ENCODE data around the gene TLE1.
"Not testable (repeated sequence)": the region's sequence is repeated elsewhere in the genome, so short reads cannot be mapped to it uniquely, and the experiment has no call there.

Gene TLE1

DNA sequence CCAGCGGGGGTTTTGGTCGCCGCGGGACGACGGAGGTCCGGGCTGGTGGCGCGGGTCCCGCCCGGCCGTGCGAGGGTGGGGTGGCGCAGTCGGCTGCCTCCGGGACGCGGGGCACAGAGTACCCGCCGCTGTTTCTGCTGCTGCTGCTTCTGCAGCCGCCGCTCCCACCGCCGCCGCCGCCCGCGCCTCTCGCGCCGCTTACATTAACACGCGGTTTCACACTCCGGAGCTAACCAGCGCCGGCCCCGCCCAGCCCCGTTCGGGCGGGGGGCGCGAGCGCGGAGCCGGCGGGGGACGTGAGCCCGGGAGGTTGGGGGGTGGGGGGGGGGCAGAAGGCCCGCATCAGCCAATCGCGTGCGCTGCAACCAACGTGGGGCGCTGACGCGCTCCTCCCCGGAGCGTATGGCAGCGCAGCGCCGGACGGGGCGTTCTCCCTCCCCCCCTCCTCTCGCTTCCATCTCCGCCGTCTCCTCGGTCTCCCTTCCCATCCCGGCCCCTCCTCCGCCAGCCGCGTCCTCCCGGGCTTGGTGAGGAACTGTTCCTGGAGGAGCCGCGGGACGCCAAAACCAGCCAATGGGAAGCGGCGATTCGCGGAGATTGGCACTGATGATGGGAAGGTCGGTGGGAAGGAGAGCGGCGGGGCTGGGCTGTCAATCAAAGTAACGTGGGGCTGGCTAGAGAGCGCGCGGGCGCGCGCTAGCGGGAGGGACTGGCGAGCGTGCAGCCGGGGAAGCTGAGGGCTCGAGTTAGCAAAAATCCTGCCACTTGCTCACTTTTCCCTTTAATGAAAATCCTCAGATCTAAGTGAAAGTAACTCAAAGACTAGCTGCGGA, at the start of gene TLE1:
TLE1 (minus strand) TSS at position 205 of the 833 bp plus-strand sequence. CDS start 1,307 bp downstream, outside the sequence.
- peak; percentile 97 for DNase-seq

GRCh38 chr9:81737871-81738507, 48.6 kb upstream of the TLE1 start:
- DNase-seq, result peak; percentile 84

DNA sequence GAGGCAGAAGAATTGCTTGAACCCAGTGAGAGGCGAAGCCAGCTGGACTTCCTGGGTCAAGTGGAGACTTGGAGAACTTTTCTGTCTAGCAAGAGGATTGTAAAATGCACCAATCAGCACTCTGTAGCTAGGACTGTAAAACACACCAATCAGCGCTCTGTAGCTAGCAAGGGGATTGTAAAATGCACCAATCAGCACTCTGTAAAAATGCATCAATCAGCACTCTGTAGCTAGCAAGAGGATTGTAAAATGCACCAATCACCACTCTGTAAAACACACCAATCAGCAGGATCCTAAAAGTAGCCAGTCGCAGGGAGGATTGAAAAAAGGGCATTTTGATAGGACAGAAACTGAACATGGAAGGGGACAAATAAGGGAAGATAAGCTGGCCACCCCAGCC, 41.2 kb upstream of the TLE1 start:
- not testable (repeated sequence) for DNase-seq

GRCh38 chr9:81729135-81729534, 39.8 kb upstream of the TLE1 start:
- DNase-seq, result no peak

- no peak for DNase-seq
Observed at GRCh38 chr9:81724242-81724889, 35.0 kb upstream of the TLE1 start.

DNA sequence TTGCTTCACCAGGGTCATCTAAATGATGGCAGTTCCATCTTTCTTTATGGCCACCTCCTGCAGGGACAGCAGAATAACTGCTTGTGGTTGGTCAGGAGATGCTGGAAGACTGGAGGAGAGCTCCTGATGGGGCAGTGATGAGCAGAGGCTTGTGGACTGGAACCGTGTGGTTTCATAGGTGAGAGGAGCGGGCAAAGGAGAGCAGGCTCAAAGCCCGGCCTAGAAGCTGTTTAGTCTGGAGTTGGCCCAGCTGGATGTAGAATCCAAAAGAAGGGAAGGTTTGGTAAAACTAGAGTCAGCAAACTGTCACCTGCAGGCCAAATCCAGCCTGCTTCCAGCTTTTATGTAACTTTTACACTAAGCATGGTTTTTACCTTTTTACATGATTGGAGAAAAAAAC, 32.9 kb upstream of the TLE1 start:
- no peak for DNase-seq

DNA sequence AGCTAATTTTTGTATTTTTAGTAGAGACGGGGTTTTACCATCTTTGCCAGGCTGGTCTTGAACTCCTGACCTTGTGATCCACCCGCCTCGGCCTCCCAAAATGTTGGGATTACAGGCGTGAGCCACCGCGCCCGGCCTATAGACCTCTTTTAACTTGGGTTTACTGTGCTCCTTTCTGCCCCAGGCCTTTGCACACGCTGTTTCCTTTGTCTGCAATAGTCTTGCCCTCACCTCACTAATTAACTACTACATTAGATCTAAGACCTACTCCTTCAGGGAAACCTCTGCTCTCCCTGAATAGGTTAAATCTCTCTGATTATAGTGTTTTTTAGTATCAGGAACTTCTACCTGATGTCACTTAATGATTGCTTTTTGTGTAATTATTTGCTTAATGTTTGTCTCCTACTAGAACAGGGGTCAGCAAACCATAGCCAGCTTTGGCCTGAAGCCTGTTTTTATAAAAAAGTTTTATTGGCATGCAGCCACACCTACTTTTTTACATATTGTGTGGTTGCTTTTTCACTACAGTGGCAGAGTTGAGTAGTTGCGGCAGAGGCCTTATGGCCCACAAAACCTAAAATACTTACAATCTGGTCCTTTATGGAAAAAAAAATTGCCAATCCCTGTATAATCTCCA, 31.2 kb upstream of the TLE1 start:
- DNase-seq, result no peak

- DNase-seq, result no peak
Observed at GRCh38 chr9:81719972-81720371, 30.6 kb upstream of the TLE1 start.

DNA sequence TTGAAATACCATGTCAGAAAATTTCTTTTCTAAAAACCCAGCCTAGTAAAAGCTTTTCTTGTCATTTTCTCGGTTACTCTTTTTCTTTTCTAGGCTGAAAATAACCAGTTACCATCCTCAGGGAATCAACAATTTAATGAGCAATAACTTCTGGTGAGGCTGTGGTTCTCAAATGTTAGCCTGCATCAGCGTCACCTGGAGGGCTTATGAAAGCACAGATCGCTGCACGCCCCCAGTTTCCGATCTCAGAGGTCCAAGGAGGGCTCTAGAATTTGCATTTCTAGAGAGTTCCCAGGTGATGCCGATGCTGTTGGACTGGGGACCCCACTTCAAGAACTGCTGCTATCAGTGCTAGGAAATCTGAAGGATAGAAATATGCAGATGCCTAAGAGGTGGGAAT, 28.9 kb upstream of the TLE1 start:
- no peak for DNase-seq

- no peak for DNase-seq
Observed at GRCh38 chr9:81717747-81718077, 28.4 kb upstream of the TLE1 start.

- no peak for DNase-seq
Observed at GRCh38 chr9:81717061-81717746, 27.9 kb upstream of the TLE1 start.

- no peak for DNase-seq
Observed at GRCh38 chr9:81716409-81716808, 27.1 kb upstream of the TLE1 start.

DNA sequence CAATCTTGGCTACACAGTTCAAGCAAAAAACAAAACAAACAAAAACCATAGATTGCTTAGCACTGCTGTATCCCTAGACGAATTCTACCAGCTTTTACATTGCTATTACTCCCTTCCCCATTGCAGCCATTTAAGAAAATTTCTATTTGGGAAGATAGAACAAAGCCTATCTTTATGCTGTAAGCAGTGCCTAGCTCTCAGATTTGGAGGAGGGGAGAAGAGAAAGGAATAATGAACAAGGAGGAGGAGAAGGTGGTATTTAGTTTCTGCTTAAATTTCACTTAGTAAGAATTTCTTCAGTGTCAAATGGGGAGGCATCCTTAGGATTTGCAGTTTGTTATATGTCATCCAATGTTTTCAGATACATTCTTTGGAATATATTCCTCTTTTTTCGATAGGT, 16.2 kb upstream of the TLE1 start:
- DNase-seq, result no peak

DNA sequence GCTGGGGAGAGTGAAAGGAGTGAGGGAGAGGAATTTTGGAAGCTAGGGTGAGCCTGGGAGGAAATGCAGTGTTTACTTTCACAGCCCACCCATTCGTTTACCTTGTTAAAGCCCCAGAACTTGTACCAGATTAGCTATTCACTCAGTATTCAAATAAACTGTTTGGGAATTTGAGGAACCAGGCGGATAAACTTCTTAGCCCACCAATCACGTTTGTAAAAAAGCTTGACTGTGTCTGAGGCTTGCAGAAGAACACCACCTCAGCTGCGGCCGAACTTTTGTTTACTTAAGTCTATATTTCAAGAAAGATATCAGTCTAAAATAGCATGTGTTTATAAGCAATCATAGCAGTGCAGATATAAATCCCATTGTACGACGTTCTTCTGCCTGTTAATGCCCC, 5.2 kb upstream of the TLE1 start:
- no peak for DNase-seq

- no peak for DNase-seq
Observed at GRCh38 chr9:81693671-81694378, 4.5 kb upstream of the TLE1 start.

DNA sequence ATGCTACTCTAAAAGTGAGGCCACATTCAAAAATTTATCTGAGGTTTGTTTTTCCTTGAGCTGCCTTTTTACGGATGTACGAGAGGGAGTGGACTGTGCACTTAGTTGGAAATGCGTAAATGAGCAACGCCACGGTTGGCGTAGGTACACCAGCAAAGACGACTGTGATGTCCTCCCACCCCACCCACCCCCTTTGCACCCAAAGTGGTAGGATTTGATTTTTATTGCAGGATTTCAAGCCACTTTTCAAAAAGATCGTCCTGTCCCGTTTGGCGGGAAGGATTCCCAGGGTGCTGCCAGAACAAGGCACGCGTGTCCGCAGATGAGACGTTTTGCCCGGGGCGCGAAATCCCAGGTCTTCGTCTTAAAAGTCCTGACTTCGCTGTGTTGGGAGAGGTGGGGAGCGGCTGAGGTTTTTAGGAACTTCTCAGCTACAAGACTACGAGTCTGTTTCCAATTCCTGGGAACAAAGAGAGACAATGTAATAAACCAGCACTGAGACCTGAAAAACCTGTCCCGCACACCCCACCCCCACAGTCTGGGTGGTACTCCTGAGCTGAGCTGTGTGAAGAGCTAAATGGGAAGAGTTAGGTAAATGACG, 1.0 kb upstream of the TLE1 start:
- no peak for DNase-seq

DNA sequence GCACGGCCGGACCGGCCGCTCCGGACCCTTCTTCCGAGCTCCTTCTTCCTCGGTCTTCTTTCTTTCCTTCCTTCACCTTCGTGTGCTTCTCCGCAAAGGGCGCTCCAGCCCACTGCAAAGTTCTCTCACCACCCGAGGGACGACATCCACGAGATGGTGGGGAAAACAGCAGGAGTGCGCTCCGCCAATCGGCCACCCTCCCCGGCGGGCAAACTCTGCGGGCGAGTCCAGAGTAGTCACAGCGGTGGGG, 329 bp downstream of the TLE1 start:
- DNase-seq, result peak; percentile 65

- DNase-seq, result not testable (repeated sequence)
Observed at GRCh38 chr9:81688262-81689092, 870 bp downstream of the TLE1 start.

GRCh38 chr9:81687521-81688261, 1.7 kb downstream of the TLE1 start:
- DNase-seq, result no peak
